AG10803 (cell line): ENCODE measurements around the gene GCN1.
"Not testable (repeated sequence)": the region's sequence is repeated elsewhere in the genome, so short reads cannot be mapped to it uniquely, and the experiment has no call there.

Experiments used
- DNase-seq: peaks from one replicate; pipeline ENCODE4 v3.0.0; 2010; ENCODE audit warnings: low read depth
- H3K4me3 ChIP-seq: 2 replicates; pipeline ENCODE4 v1.5.1; 2011; ENCODE audit warnings: mild to moderate bottlenecking, low read length, control low read depth
- CTCF ChIP-seq: conservative IDR thresholded peaks from 2 replicates; pipeline ENCODE4 v1.5.1; 2011; ENCODE audit warnings: mild to moderate bottlenecking, low read length, control low read depth, inconsistent platforms

The GCN1 gene

GRCh38 chr12:120211243-120211903 is 16.9 kb upstream of the GCN1 start:
- TF ChIP-seq CTCF = no peak
- H3K4me3 ChIP-seq = no peak overlapping the region
- DNase-seq = no peak

- no peak for TF ChIP-seq CTCF
- no peak for DNase-seq
- H3K4me3 ChIP-seq = no peak overlapping the region
Observed at GRCh38 chr12:120209851-120210250, 15.3 kb upstream of the GCN1 start.

GRCh38 chr12:120207227-120207626 is 12.7 kb upstream of the GCN1 start:
- TF ChIP-seq CTCF = no peak

GRCh38 chr12:120206781-120207180 is 12.3 kb upstream of the GCN1 start:
- DNase-seq, H3K4me3 ChIP-seq: not testable (repeated sequence)

More at GRCh38 chr12:120207227-120207626, 12.7 kb upstream of the GCN1 start:
- DNase-seq = no peak
- no peak overlapping the region for H3K4me3 ChIP-seq

- no peak for DNase-seq
- H3K4me3 ChIP-seq = no peak overlapping the region
- no peak for TF ChIP-seq CTCF
Observed at GRCh38 chr12:120206228-120206627, 11.7 kb upstream of the GCN1 start.

- no peak for TF ChIP-seq CTCF
- H3K4me3 ChIP-seq = no peak overlapping the region
- DNase-seq = no peak
Observed at GRCh38 chr12:120204171-120204570, 9.7 kb upstream of the GCN1 start.

- no peak for TF ChIP-seq CTCF
- H3K4me3 ChIP-seq = peak overlapping the region; percentile 71
- no peak for DNase-seq
Observed at GRCh38 chr12:120200364-120200800, 5.9 kb upstream of the GCN1 start.
